GM19468 (cell line): Measurements from ENCODE around the gene SLC25A15.
A peak's percentile ranks its signal among the peaks of the same experiment; 100 is the strongest.

Experiments
- ATAC-seq: cut with Tn5 transposase; IDR thresholded peaks from one replicate; pipeline ENCODE4 v1.9.1; 2021; ENCODE audit warnings: mild to moderate bottlenecking, moderate library complexity, moderate number of reproducible peaks; ENCODE audit not compliant: unreplicated experiment; ENCODE audit errors: extremely low read depth

SLC25A15 gene

DNA sequence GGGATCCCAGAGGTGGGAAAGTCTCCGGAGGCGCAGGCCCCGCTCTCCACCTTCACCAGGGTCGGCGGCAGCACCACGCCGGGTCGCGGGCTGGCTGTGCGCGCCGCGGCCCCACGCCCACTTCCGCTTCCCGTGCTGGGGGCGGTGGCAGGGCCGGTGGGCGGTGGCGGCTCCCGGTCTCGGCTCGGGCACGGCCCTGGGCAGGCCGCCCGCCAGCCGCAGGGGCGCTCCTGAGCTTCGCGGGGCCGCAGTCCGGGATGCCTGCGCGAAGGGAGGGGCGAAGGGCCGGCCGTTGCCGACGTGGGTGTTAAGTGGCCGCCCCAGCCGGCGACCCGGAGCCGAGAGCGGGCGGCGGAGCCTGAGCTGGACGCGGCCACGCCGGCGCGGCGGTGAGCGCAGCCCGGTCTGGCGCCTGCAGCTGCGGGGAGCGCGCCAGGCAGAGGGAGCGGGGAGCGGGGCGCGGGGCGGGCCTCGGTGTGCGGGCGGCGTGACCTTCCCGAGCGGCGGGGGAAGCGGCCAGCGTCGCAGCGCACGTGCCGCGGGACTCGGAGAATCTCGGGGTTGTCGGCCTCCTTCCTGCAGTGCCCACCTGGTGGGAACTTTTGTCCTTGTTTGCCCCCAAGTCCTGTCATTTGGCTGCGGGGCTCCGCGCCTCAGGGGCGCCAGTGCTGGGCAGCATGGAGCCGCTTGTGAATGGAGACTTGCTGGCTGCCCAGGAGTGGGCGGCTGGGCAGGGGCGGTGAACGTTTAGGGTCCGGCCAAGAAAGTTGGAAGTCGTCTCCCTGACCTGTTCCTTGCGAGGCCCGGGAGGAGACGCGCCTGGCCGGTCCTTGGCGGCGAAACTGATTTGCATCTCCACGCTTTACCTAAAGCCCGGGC, at the start of gene SLC25A15:
TSS of gene SLC25A15 (plus strand) at position 337 of the 879 bp plus-strand sequence. CDS start 3,616 bp downstream, outside the sequence.
- peak; percentile 60 for ATAC-seq

DNA sequence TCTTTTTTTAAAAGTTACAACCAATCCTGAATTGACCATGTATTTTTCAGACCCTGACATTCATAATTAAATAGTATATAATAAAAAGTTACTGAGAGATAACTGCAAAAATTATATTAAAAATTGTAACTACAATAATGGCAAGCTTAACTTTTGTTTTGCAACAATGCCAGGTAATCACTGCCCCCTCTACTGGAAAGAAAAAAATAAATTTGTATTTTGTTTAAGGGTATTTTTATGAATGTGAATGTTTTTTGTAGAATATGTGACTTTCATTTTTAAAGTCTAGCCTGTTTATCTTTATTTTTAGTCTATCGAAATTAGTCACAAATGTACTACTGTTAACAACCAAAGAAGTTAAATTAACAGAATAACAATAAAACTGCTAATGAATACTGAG, 40.1 kb upstream of the SLC25A15 start:
- no peak for ATAC-seq

- ATAC-seq: no peak
These were observed 34.2 kb upstream of the SLC25A15 start for GRCh38 chr13:40755082-40755700.

GRCh38 chr13:40756042-40756441, 33.4 kb upstream of the SLC25A15 start:
- peak; percentile 22 for ATAC-seq

- no peak for ATAC-seq
These were observed 30.6 kb upstream of the SLC25A15 start for GRCh38 chr13:40758811-40759210.

DNA sequence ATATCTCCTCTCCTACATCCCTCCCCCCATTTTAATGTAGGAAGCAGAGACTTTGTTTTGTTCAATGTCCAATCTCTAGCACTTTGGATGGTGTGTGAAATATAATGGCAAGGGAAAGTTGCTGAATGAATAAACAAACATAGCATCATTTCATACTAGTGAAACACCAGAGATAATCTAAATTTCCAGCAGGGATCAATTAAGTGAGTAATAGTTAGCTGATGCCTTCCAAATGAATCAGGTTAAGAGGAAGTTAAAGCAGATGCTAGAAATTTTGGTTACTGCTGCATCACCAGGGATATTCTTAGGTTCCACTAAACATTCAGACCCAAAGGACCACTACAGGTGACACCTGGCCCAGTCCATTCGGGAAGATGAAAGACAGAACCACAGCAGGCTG, 26.6 kb upstream of the SLC25A15 start:
- ATAC-seq: no peak

DNA sequence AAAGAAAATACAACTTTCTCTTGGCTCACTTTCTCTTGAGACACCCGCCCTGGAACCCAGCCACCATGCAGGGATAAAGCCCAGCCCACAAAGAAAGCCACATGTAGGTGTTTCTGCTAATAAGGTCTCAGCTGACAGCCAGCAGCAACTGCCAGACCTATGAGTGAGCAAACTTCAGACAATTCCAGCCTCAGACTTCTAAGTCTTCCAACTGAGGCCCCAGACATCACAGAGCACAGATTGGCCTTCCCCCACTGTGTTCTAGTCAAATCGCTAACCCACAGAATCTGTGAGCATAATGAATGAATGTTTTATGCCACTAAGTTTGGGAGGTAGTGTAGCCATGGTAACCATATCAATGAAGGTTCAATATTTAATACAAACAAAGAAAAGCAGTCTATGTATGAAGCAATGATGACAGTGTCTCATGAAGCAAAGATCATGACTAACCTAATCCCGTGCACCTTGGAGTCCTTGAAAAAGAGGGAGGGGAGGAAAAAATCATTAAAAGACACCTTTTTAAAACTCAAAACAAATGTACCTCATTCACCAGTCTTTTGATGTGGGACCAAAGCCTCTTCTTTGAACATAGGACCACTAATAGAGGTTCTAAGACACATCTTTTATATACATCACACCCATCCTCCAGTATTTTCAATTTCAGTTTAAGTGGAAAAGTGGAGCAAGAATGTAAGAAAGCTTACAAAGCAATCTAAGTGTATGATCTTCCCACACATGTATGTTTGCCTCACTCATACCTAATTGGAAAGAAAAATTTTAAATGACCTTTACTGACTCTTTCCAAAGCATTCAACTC, 24.6 kb upstream of the SLC25A15 start:
- no peak for ATAC-seq

- ATAC-seq: no peak
These were observed 23.8 kb upstream of the SLC25A15 start for GRCh38 chr13:40765602-40766001.

DNA sequence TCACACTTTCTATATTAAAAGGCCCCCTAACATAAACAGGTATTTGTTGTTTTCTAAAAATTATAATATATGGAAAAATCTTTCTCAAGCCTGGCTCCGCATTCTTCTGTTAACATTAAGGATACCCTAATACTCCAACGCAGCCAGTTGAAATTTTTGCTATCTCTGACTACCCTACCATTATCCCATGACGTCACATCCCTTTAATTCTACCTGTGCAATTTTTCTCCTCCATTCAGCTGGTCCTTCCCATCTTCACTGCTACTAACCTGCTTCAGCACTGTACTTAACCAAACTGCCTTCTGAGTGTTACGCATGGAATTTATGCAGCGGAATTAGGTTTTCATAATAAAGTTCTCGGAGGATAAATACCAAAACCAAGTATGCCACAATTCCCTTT, 19.4 kb upstream of the SLC25A15 start:
- no peak for ATAC-seq

DNA sequence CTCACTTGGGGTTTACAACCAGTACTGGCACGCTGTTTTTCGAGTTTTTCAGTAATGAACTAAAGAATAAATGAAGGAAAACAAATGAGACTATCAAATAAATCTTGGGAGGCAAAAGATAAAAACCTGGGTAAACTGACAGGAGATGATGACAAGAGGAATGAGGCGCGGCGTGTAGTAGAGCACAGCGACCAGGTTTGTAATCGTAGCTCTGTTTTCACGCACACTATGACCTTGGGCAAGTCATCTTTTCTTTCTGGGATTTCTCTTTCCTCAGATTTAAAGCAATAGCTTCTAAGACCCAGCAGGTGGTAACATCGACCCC, 18.8 kb upstream of the SLC25A15 start:
- no peak for ATAC-seq

GRCh38 chr13:40770934-40771618, 18.3 kb upstream of the SLC25A15 start, which contains the start of gene MRPS31:
TSS of gene MRPS31 (minus strand) at chr13:40771190. CDS start at chr13:40771136, 54 bp downstream.
- peak; percentile 94 for ATAC-seq

DNA sequence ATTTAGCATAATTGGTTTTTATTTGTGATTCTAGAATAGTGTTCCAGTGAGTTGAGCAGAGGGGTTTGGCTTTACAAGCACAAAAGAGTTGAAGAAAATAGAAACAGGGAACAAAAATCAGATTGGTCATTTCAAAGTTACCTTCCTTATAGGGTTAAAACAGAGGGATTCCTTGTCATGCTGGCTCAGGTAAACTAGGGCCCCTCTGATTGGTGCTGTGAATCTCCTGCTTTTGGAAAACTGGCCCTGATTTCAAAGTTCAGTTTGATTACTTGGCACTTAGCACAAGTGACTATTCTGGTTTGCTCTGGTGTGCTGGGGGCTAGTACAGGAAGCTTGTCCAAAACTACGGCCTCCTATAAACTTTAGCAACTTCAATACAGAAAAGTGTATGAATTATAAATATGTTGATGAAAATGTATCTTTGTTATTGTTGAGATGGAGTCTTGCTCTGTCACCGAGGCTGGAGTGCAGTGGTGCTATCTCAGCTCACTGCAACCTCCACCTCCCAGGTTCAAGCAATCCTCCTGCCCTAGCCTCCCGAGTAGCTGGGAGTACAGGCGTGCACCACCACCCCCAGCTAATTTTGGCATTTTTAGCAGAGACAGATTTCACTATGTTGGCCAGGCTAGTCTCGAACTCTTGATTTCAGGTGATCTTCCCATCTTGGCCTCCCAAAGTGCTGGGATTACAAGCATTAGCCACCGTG, 16.5 kb upstream of the SLC25A15 start:
- ATAC-seq: no peak

DNA sequence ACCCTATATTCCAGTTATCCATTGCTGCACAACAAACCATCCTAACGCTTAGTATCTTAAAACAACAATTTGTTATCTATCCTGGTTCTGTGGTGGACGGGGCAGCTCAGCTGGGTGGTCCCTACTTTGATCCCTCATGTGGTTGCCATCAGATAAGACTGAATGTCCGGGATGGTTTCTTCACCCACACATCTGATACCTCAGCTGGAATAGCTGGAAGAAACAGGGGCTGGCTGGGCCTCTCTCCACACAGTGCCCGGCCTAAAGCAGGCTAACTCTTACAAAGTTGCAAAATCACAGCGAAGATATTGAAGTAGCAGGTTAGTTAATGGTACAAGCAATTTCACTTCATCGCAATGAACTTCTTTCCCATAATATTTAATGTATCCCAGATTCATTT, 14.7 kb upstream of the SLC25A15 start:
- ATAC-seq: no peak

- no peak for ATAC-seq
These were observed 13.2 kb upstream of the SLC25A15 start for GRCh38 chr13:40776232-40776631.

DNA sequence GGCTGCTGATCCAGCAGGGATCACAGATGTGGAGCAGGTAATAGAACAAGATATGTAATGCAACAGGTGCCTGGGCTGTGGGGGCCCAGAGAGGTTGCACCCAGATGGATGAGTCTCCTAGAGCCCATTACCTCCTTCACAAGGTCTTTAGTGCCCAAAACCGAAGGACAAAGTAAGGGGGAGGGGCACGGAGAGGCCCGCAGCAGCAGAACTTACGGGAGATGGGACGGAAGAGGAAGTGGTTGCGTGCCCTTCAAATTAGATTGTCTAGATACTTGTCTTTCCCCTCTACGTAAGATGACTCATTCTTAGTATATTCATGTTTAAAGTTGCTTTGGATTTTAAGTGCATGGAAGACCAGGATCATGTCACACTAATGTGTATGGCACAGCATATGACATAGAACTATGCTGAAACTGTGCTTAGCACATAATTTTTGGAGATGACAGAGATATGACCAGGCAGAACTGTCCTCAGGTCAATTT, 12.7 kb upstream of the SLC25A15 start:
- ATAC-seq: no peak

- ATAC-seq: peak; percentile 60
These were observed 12.1 kb upstream of the SLC25A15 start for GRCh38 chr13:40777166-40777808.

DNA sequence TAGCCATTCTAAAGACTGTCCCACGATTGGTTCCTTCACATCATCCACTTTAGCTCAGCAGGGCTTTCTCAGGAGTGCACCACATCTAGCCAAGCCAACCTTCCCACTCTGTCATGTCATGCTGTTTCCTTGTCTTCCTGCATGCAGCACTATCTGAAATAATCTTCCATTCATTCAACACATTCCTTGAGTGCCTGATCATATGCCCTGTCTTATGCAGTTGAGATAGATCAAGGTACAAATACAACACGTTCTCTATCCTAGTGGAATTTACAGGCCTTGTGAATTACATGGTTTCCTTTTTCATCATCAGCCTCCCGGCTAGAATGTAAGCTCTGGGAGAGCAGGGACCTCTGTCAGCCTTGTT, 11.6 kb upstream of the SLC25A15 start:
- ATAC-seq: no peak

DNA sequence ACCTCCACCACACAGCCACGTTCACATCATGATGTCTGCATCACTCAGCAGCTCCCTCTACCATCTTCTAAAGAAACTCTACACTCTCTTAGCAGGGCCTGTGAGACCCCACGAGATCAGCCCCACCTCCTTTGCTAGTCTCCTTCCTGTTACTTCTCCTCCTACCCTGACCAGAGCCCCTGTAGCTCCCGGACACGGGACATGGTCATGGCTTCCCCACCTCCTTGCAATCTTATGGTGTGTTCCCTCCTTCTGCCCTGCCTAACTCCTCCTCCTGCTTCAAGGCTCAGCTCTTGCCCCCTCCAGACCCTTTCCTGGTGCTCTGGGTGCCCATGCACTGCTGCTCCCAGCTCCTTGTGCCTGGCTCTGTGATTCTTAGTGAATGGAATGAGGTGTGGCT, 10.4 kb upstream of the SLC25A15 start:
- no peak for ATAC-seq

GRCh38 chr13:40779796-40780285, 9.6 kb upstream of the SLC25A15 start:
- no peak for ATAC-seq
